GM12892 (cell line): ENCODE data around the gene ALK.

Experiments used
- POLR2A ChIP-seq: IDR thresholded peaks from 2 replicates; pipeline ENCODE4 v1.6.1; 2011; ENCODE audit warnings: low read depth, low read length, control low read depth
- POLR2AphosphoS5 ChIP-seq: IDR thresholded peaks from 2 replicates; pipeline ENCODE4 v1.6.1; 2011; ENCODE audit warnings: low read depth, low read length, control low read depth
- TAF1 ChIP-seq: IDR thresholded peaks from 2 replicates; pipeline ENCODE4 v1.6.1; 2011; ENCODE audit warnings: low read depth, mild to moderate bottlenecking, control low read depth, low read length, borderline replicate concordance

DNA sequence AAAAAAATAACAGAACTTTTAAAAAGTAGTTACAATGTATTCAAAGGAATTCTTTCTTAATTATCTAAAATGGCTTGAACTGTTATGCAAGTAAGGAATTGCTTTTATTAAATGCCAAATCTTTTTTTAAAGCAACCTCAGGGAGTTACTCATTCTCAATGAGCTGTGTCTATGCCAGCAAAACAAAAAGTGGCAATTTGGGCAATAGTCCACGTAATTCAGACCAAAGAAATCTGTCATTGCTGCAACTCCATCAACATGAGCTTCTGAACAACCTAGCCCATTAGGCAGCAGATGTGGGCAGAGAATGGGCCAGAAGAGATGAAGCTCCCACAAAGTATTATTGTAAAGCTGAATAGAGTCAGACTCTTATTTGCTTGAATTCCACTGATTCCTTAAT is 118.4 kb downstream of the ALK start:
- TF ChIP-seq POLR2A: no peak
- TF ChIP-seq POLR2AphosphoS5: no peak
- TF ChIP-seq TAF1: no peak
